K562 (cell line): ENCODE results near the gene NECTIN1.

Source experiments
- CSDE1 ChIP-seq, 2 experiments: fragments of 450-650 bp; IDR thresholded peaks; 2 replicates each; pipeline ENCODE4 v1.6.1; 2016; ENCODE audit warnings: mild to moderate bottlenecking in 1 of 2
- E2F8 ChIP-seq: fragments of 450-650 bp; IDR thresholded peaks from 2 replicates; pipeline ENCODE4 v1.7.1; 2018; ENCODE audit warnings: mild to moderate bottlenecking, low read depth; ENCODE audit not compliant: partially characterized antibody
- ETS1 ChIP-seq: conservative IDR thresholded peaks from 2 replicates; pipeline ENCODE4 v1.6.1; 2011; ENCODE audit warnings: low read depth, mild to moderate bottlenecking, low read length; ENCODE audit not compliant: control insufficient read depth
- POLR2A ChIP-seq: fragments of 450-650 bp; conservative IDR thresholded peaks from 2 replicates; pipeline ENCODE4 v1.6.1; 2016
- ZBTB26 ChIP-seq: fragments of 450-650 bp; formaldehyde crosslinking; IDR thresholded peaks from 2 replicates; pipeline ENCODE4 v1.4.0; 2022; ENCODE audit warnings: missing genetic modification characterization

- TF ChIP-seq CSDE1 (IDR thresholded peaks at IDR 0.05) (no peak), ETS1 (no peak), E2F8 (no peak), ZBTB26 (no peak), POLR2A (no peak)
These were observed 111.7 kb downstream of the NECTIN1 start for GRCh38 chr11:119617340-119617713.
